ENCODE measurements around the gene GALNTL6. TPM values are rescaled to one million over a fixed set of nuclear protein-coding genes. Genes with fewer than 3 reads are reported as not detected.

Gene GALNTL6
- total and polyA plus RNA-seq, 2 of the 4 experiments (the other 2 are of a cell fraction), result under 0.01 TPM; not detected in 1

GRCh38 chr4:172957216-172957615, 1144.0 kb downstream of the GALNTL6 start:
- in situ Hi-C loops (cut with MboI; ENCODE audit: low sequenced_read_pairs) (no loop called here), intact Hi-C loops (cut with micrococcal nuclease) (no loop called here), dilution Hi-C loops (cut with HindIII; ENCODE audit: low sequenced_read_pairs, unreplicated experiment) (no loop called here)
- H3K9me1 ChIP-seq (ENCODE audit: insufficient read depth, low read length), result no peaks in the 10 kb centered on the region
- no peaks in the 10 kb centered on the region for H4K20me1 ChIP-seq (ENCODE audit: insufficient read depth, low read length)
- no peak overlapping the region for H2BK5ac ChIP-seq (ENCODE audit: low read depth, low read length, poor library complexity, severe bottlenecking)
- H4K91ac ChIP-seq (ENCODE audit: insufficient read depth, low read depth, low read length), result no peak overlapping the region
- H3K79me1 ChIP-seq (ENCODE audit: low read depth in 1 of 2, low read length in 2 of 2), result no peaks in the 10 kb centered on the region
- DNase-seq (no peak), ATAC-seq (ENCODE audit: low read depth) (no peak)
- no peak overlapping the region for H3K23ac ChIP-seq (ENCODE audit: low read depth, low read length)
- no peak overlapping the region for H3K4ac ChIP-seq (ENCODE audit: low read depth, low read length)
- no peak overlapping the region for H3K18ac ChIP-seq (ENCODE audit: low read depth, low read length)
- no peak overlapping the region for H3K4me2 ChIP-seq (ENCODE audit: low read depth, low read length)
- peaks cover 16% of the 10 kb centered on the region for H3K27me3 ChIP-seq (ENCODE audit: control insufficient read depth, insufficient read depth, low read length)
- H3K4me1 ChIP-seq (ENCODE audit: control insufficient read depth, insufficient read depth, low read length), result no peaks in the 10 kb centered on the region
- H2BK120ac ChIP-seq (ENCODE audit: low read depth, low read length), result no peak overlapping the region
- H2BK20ac ChIP-seq (ENCODE audit: low read depth, low read length), result no peak overlapping the region
- ChIA-PET POLR2A (ENCODE audit: unreplicated experiment) (no interaction called here), CTCF (no interaction called here)
- no peak overlapping the region for H3K9ac ChIP-seq (ENCODE audit: low read depth, low read length)
- no TSS peak for BruUV-seq (replicated peaks)
- no peak overlapping the region for H2AK5ac ChIP-seq (ENCODE audit: low read depth, low read length)
- no peak overlapping the region for H4K5ac ChIP-seq (ENCODE audit: low read depth, low read length)
- no peak overlapping the region for H3K27ac ChIP-seq (ENCODE audit: insufficient read depth, low read length)
- WGBS, 2 experiments (ENCODE audit: extremely low coverage in 2 of 2, insufficient read length in 1 of 2), result 58% methylated on average over 2 of the region's 4 CpGs; no CpG with 5 or more reads in 1 of the 2 experiments
- H3K56ac ChIP-seq (ENCODE audit: extremely low read depth, insufficient read depth, low read length), result no peak overlapping the region
- no peak overlapping the region for H2AFZ ChIP-seq (replicated peaks; ENCODE audit: low read length, poor library complexity)
- no peak overlapping the region for H3K14ac ChIP-seq (replicated peaks; ENCODE audit: low read depth, low read length)
- no peaks in the 10 kb centered on the region; the same call in 1 of the 2 replicates for H3K9me3 ChIP-seq (ENCODE audit: control insufficient read depth, insufficient read depth, low read length)
- H4K8ac ChIP-seq (ENCODE audit: low read depth in 2 of 2, low read length in 2 of 2), result no peak overlapping the region
- H3K4me3 ChIP-seq (ENCODE audit: insufficient read depth, low read depth, low read length), result no peak overlapping the region
- no peak overlapping the region for H2AK9ac ChIP-seq (replicated peaks; ENCODE audit: low read depth, low read length, poor library complexity)
- no peak overlapping the region for H2BK15ac ChIP-seq (ENCODE audit: low read depth, low read length)
- TF ChIP-seq MXI1 (IDR thresholded peaks at IDR 0.05; ENCODE audit: borderline replicate concordance, low read depth, low read length), result no peak
- no peaks in the 10 kb centered on the region for H3K36me3 ChIP-seq (ENCODE audit: control insufficient read depth, insufficient read depth, low read length)
